ENCODE data around the gene ADARB1. TPM values are rescaled to one million over a fixed set of nuclear protein-coding genes. Genes with fewer than 3 reads are reported as not detected.

ADARB1 gene
- total RNA-seq, 4 donors from 2014 or later, result 18.2 to 57.6 (median 32.0) TPM

DNA sequence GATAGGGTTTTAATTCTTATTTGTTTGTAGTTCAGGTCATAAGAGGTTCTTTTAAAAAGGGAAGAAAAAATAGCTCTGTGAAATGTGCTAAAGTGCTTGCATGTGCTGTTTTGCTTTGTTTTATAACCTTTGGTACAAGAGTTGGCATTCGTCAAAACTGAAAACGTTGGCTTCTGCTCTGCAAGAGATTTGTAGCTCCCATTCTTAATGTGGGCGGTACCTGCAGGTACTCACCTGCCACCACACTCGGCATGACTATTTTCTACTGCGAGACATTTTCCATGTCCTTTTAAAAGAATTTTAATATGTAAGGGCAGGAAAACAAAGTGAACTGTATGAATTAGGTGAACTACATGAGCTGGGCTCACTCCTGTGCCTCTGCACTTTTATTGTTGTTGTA, 92.6 kb downstream of the ADARB1 start:
- Histone ChIP-seq H3K4me1 (peaks cover 0 to 43% (median 8%) of the 10 kb centered on the region in 4 donors), H3K27me3 (no peaks in the 10 kb centered on the region), H3K27ac (peak overlapping the region in 1 of 4 donors; percentile 11), H3K9me3 (no peaks in the 10 kb centered on the region), H3K4me3 (no peak overlapping the region), H3K36me3 (peaks cover 0 to 4% (median 0%) of the 10 kb centered on the region in 3 donors)
- TF ChIP-seq EP300 (IDR thresholded peaks at IDR 0.05), result no peak
- TF ChIP-seq, protein P1, sequence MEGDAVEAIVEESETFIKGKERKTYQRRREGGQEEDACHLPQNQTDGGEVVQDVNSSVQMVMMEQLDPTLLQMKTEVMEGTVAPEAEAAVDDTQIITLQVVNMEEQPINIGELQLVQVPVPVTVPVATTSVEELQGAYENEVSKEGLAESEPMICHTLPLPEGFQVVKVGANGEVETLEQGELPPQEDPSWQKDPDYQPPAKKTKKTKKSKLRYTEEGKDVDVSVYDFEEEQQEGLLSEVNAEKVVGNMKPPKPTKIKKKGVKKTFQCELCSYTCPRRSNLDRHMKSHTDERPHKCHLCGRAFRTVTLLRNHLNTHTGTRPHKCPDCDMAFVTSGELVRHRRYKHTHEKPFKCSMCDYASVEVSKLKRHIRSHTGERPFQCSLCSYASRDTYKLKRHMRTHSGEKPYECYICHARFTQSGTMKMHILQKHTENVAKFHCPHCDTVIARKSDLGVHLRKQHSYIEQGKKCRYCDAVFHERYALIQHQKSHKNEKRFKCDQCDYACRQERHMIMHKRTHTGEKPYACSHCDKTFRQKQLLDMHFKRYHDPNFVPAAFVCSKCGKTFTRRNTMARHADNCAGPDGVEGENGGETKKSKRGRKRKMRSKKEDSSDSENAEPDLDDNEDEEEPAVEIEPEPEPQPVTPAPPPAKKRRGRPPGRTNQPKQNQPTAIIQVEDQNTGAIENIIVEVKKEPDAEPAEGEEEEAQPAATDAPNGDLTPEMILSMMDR (IDR thresholded peaks at IDR 0.05), result no peak
- no peak for TF ChIP-seq POLR2A (IDR thresholded peaks at IDR 0.05)
- 60 to 63% methylated on average over 5 of the region's 5 CpGs for WGBS, 2 donors
- DNase-seq (ENCODE audit: low spot score in 2 of 2), result no peak

DNA sequence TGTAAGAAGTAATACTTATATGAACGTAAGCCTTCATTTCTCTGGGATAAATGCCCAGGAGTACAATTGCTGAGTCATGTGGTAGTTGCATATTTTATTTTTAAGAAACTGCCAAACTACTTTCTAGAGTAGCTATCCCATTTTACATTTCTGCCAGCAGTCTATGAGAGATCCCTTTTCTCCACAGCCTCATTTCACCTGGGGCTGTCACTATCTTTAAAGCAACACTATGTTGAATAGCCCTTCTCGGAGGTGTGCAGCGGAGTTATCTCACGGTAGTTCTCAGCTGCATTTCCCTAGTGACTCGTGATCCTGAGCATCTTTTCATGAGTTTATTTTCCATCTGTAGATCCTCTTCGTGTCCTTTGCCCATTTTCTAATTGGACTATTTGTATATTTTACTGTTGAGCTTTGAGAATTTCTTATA, 93.4 kb downstream of the ADARB1 start:
- DNase-seq (ENCODE audit: low spot score in 2 of 2), result no peak
- Histone ChIP-seq H3K4me3 (no peak overlapping the region), H3K9me3 (no peaks in the 10 kb centered on the region), H3K27me3 (no peaks in the 10 kb centered on the region), H3K36me3 (peaks cover 0 to 13% (median 0%) of the 10 kb centered on the region in 3 donors), H3K27ac (peak overlapping the region in 1 of 4 donors; percentile 44), H3K4me1 (peaks cover 0 to 43% (median 8%) of the 10 kb centered on the region in 4 donors)
- TF ChIP-seq, protein P1 (IDR thresholded peaks at IDR 0.05), result no peak
- TF ChIP-seq EP300 (IDR thresholded peaks at IDR 0.05) (no peak), POLR2A (IDR thresholded peaks at IDR 0.05) (no peak)
- 55% methylated on average over 6 of the region's 6 CpGs for WGBS, 2 donors

DNA sequence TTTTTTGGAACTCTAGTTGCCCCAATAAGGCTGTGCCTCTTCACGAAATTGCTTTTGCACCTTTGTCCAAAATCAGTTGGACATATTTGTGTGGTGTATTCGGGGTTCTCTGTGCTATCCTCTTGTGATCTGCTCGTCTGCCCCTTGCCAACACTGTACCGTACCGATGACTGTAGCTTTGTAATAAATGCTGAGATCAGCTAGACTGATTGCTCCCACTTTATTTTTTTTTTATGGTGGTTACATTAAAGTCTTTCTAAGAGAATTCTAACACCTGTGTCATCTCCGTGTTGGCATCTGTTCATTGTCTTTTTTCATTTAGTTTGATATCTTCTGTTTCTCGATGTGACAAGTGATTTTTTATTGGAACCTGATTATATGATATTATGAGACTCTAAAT, 94.1 kb downstream of the ADARB1 start:
- DNase-seq (ENCODE audit: low spot score in 2 of 2), result no peak
- TF ChIP-seq, protein P1 (IDR thresholded peaks at IDR 0.05), result no peak
- TF ChIP-seq EP300 (IDR thresholded peaks at IDR 0.05) (no peak), POLR2A (IDR thresholded peaks at IDR 0.05) (no peak)
- Histone ChIP-seq H3K9me3 (no peaks in the 10 kb centered on the region), H3K27me3 (no peaks in the 10 kb centered on the region), H3K36me3 (peaks cover 0 to 15% (median 0%) of the 10 kb centered on the region in 3 donors), H3K4me3 (no peak overlapping the region), H3K4me1 (peaks cover 0 to 40% (median 8%) of the 10 kb centered on the region in 4 donors), H3K27ac (peak overlapping the region in 2 of 4 donors; percentile 52 to 65)
- 64 to 68% methylated on average over 7 of the region's 7 CpGs for WGBS, 2 donors

DNA sequence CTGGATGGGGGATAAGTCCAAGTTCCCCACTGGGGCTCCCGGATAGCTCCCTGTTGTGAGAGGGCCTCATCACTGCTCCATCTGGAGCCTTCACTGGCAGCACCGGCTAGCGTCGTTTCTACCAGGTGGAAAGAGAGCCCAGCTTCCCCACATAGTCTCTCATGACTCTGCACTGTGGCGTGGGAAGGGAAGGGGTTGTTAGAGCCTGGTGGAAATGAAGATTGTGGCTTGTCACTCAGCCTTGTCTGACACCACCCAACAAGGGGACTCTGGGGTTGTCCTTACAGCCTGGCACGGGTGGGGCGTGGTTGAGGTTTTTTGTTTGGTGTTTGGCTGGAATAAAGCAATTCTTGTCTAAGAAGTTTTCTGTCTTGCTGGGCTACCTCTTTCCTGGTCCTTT, 94.6 kb downstream of the ADARB1 start:
- Histone ChIP-seq H3K4me3 (no peak overlapping the region), H3K4me1 (peaks cover 0 to 36% (median 8%) of the 10 kb centered on the region in 4 donors), H3K27me3 (no peaks in the 10 kb centered on the region), H3K27ac (peak overlapping the region in 2 of 4 donors; percentile 52 to 65), H3K9me3 (no peaks in the 10 kb centered on the region), H3K36me3 (peaks cover 0 to 15% (median 0%) of the 10 kb centered on the region in 3 donors)
- no peak for DNase-seq (ENCODE audit: low spot score in 2 of 2)
- TF ChIP-seq POLR2A (IDR thresholded peaks at IDR 0.05) (no peak), EP300 (IDR thresholded peaks at IDR 0.05) (no peak)
- TF ChIP-seq, protein P1 (IDR thresholded peaks at IDR 0.05), result no peak
- 47 to 67% methylated on average over 7 of the region's 7 CpGs for WGBS, 2 donors

DNA sequence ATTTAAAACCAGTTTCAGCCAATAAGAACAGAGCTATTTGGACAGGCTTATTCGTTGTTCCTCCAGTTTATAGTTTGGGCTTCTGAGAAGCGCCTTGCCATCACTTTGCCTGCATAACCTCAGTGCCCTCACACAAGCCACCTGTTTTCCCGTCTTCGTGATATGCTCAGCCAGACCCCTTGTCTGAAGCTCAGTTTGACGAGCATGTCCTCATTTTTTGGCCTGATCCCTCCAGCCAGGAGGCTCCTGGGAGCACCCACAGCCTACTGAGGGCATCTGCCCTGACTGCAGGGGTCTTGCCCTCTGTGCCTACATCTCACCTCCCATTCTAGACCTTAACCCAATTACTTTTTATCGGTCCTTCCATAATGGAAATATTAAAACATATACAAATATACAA, 95.3 kb downstream of the ADARB1 start:
- no peaks in the 10 kb centered on the region for H3K9me3 ChIP-seq
- peaks cover 0 to 15% (median 0%) of the 10 kb centered on the region in 3 donors for H3K36me3 ChIP-seq
- peaks cover 0 to 33% (median 8%) of the 10 kb centered on the region in 4 donors for H3K4me1 ChIP-seq
- TF ChIP-seq, protein P1 (IDR thresholded peaks at IDR 0.05), result no peak
- TF ChIP-seq POLR2A (IDR thresholded peaks at IDR 0.05), result no peak
- TF ChIP-seq EP300 (IDR thresholded peaks at IDR 0.05), result no peak
- no peak overlapping the region for H3K4me3 ChIP-seq
- 60 to 61% methylated on average over 6 of the region's 6 CpGs for WGBS, 2 donors
- H3K27ac ChIP-seq, result peak overlapping the region in 2 of 4 donors; percentile 52 to 65
- DNase-seq (ENCODE audit: low spot score in 2 of 2), result no peak
- no peaks in the 10 kb centered on the region for H3K27me3 ChIP-seq

All from tibial nerve (tissue), 4 donors.